Limb (tissue), 2 donors: ENCODE results near the gene CEP89.
"Not testable (repeated sequence)": the region's sequence is repeated elsewhere in the genome, so short reads cannot be mapped to it uniquely, and the experiment has no call there.

ENCODE experiments used
- DNase-seq, 2 donors: peaks; one replicate each; pipeline ENCODE4 v3.0.0-alpha.2; 2016; ENCODE audit errors: extremely low spot score in 2 of 2

The CEP89 gene

GRCh38 chr19:32971715-32972540 is at the start of gene CEP89, which contains the start of gene FAAP24:
TSS of gene CEP89 (minus strand) at chr19:32971958. CDS start at chr19:32971874, 84 bp downstream.
TSS of gene FAAP24 (plus strand) at chr19:32972242. CDS start at chr19:32973197, 955 bp downstream.
- peak; percentile 99 to 100 for DNase-seq

- DNase-seq: not testable (repeated sequence)
Measured at GRCh38 chr19:33010891-33011290, 39.1 kb upstream of the CEP89 start.

- no peak for DNase-seq
Measured at GRCh38 chr19:33008738-33009137, 37.0 kb upstream of the CEP89 start.

GRCh38 chr19:33005440-33005839 is 33.7 kb upstream of the CEP89 start:
- DNase-seq: no peak

- DNase-seq: not testable (repeated sequence)
Measured at GRCh38 chr19:33003424-33004024, 31.8 kb upstream of the CEP89 start.

- DNase-seq: not testable (repeated sequence)
Measured at GRCh38 chr19:33002126-33002865, 30.5 kb upstream of the CEP89 start.

- DNase-seq: no peak
Measured at GRCh38 chr19:33000910-33001309, 29.2 kb upstream of the CEP89 start.

GRCh38 chr19:33000510-33000909 is 28.8 kb upstream of the CEP89 start:
- DNase-seq: no peak

- no peak for DNase-seq
Measured at GRCh38 chr19:32998722-32999121, 27.0 kb upstream of the CEP89 start.

- DNase-seq: no peak
Measured at GRCh38 chr19:32997716-32998355, 26.1 kb upstream of the CEP89 start.

GRCh38 chr19:32997061-32997464 is 25.3 kb upstream of the CEP89 start:
- not testable (repeated sequence) for DNase-seq

- not testable (repeated sequence) for DNase-seq
Measured at GRCh38 chr19:32995966-32996365, 24.2 kb upstream of the CEP89 start.

GRCh38 chr19:32988724-32989123 is 17.0 kb upstream of the CEP89 start:
- DNase-seq: no peak

GRCh38 chr19:32988254-32988653 is 16.5 kb upstream of the CEP89 start:
- not testable (repeated sequence) for DNase-seq

- DNase-seq: not testable (repeated sequence)
Measured at GRCh38 chr19:32982488-32982887, 10.7 kb upstream of the CEP89 start.

- not testable (repeated sequence) for DNase-seq
Measured at GRCh38 chr19:32979807-32980206, 8.0 kb upstream of the CEP89 start.

GRCh38 chr19:32977813-32978212 is 6.1 kb upstream of the CEP89 start:
- not testable (repeated sequence) for DNase-seq

GRCh38 chr19:32977280-32977679 is 5.5 kb upstream of the CEP89 start:
- DNase-seq: no peak

GRCh38 chr19:32976223-32976805 is 4.6 kb upstream of the CEP89 start:
- DNase-seq: peak; percentile 36 to 77

- DNase-seq: no peak
Measured at GRCh38 chr19:32971012-32971595, 654 bp downstream of the CEP89 start.

- no peak for DNase-seq
Measured at GRCh38 chr19:32969549-32969948, 2.2 kb downstream of the CEP89 start.
